GM21360 (cell line): ENCODE data around the gene MGAT5.
A peak's percentile ranks its signal among the peaks of the same experiment; 100 is the strongest.

Experiments used
- ATAC-seq: cut with Tn5 transposase; IDR thresholded peaks from one replicate; pipeline ENCODE4 v1.9.1; 2021; ENCODE audit warnings: mild to moderate bottlenecking, moderate library complexity; ENCODE audit not compliant: unreplicated experiment

MGAT5 gene

GRCh38 chr2:134253804-134254203 is at the start of gene MGAT5:
MGAT5 (plus strand) TSS chr2:134254072; CDS start chr2:134254404, 332 bp downstream.
- ATAC-seq: peak; percentile 7

- ATAC-seq: no peak
These were observed 48.8 kb upstream of the MGAT5 start for GRCh38 chr2:134205087-134205486.

GRCh38 chr2:134206031-134206430 is 47.8 kb upstream of the MGAT5 start:
- no peak for ATAC-seq

- no peak for ATAC-seq
These were observed 47.3 kb upstream of the MGAT5 start for GRCh38 chr2:134206573-134206972.

- ATAC-seq: peak; percentile 77
These were observed 46.2 kb upstream of the MGAT5 start for GRCh38 chr2:134207589-134208209.

- ATAC-seq: no peak
These were observed 45.0 kb upstream of the MGAT5 start for GRCh38 chr2:134208825-134209224.

GRCh38 chr2:134212746-134213145 is 41.1 kb upstream of the MGAT5 start:
- no peak for ATAC-seq

GRCh38 chr2:134216152-134216829 is 37.6 kb upstream of the MGAT5 start:
- no peak for ATAC-seq

- ATAC-seq: peak; percentile 3
These were observed 36.5 kb upstream of the MGAT5 start for GRCh38 chr2:134217351-134217750.

GRCh38 chr2:134217924-134218323 is 35.9 kb upstream of the MGAT5 start:
- ATAC-seq: peak; percentile 75

GRCh38 chr2:134218414-134218813 is 35.5 kb upstream of the MGAT5 start:
- no peak for ATAC-seq

- no peak for ATAC-seq
These were observed 34.8 kb upstream of the MGAT5 start for GRCh38 chr2:134218930-134219658.

GRCh38 chr2:134220344-134220974 is 33.4 kb upstream of the MGAT5 start:
- no peak for ATAC-seq

- ATAC-seq: no peak
These were observed 29.9 kb upstream of the MGAT5 start for GRCh38 chr2:134224005-134224404.

- no peak for ATAC-seq
These were observed 28.7 kb upstream of the MGAT5 start for GRCh38 chr2:134225173-134225572.

GRCh38 chr2:134225841-134226240 is 28.0 kb upstream of the MGAT5 start:
- no peak for ATAC-seq

- ATAC-seq: no peak
These were observed 27.3 kb upstream of the MGAT5 start for GRCh38 chr2:134226601-134227000.

GRCh38 chr2:134227666-134228065 is 26.2 kb upstream of the MGAT5 start:
- ATAC-seq: no peak

GRCh38 chr2:134228493-134228903 is 25.4 kb upstream of the MGAT5 start:
- ATAC-seq: no peak

GRCh38 chr2:134229540-134229939 is 24.3 kb upstream of the MGAT5 start:
- no peak for ATAC-seq

- ATAC-seq: no peak
These were observed 23.0 kb upstream of the MGAT5 start for GRCh38 chr2:134230885-134231284.
